Kidney (tissue), 22 donors: ENCODE data around the gene RNF11. TPM values are rescaled to one million over a fixed set of nuclear protein-coding genes. Genes with fewer than 3 reads are reported as not detected.
A peak's percentile ranks its signal among the peaks of the same experiment; 100 is the strongest.

Source experiments
- DNase-seq, 5 donors: peaks; one replicate each; pipeline ENCODE4 v3.0.0-alpha.2; 2013 to 2020
- FAIRE-seq: peaks from 2 replicates; lab custom pipeline; 2012; peaks lifted over from hg19 to GRCh38; lab: Jason Lieb, UNC
- H3K27ac ChIP-seq, 2 donors: one replicate each; pipeline ENCODE4 v1.7.0; 2013; ENCODE audit warnings: low read depth in 2 of 2, low read length in 2 of 2, inconsistent platforms in 1 of 2
- H3K27me3 ChIP-seq: one replicate; pipeline ENCODE4 v1.7.1; 2013; ENCODE audit warnings: low read length, inconsistent platforms; ENCODE audit not compliant: control insufficient read depth, insufficient read depth
- H3K36me3 ChIP-seq, 3 donors: one replicate each; pipeline versions ENCODE4 v1.7.0 to v1.7.1; 2013; ENCODE audit warnings: low read length in 3 of 3, control low read depth in 1 of 3, inconsistent platforms in 1 of 3; ENCODE audit not compliant: insufficient read depth in 3 of 3, control insufficient read depth in 2 of 3
- H3K4me1 ChIP-seq, 3 donors: one replicate each; pipeline versions ENCODE4 v1.7.0 to v1.7.1; 2013; ENCODE audit warnings: low read length in 3 of 3, inconsistent platforms in 1 of 3, low read depth in 1 of 3; ENCODE audit not compliant: control insufficient read depth in 2 of 3, insufficient read depth in 2 of 3
- H3K4me3 ChIP-seq, 3 donors: one replicate each; pipeline versions ENCODE4 v1.7.0 to v1.8.1; 2013; ENCODE audit warnings: low read length in 3 of 3, control low read depth in 1 of 3, inconsistent platforms in 1 of 3
- H3K9ac ChIP-seq, 3 donors: one replicate each; pipeline versions ENCODE4 v1.7.0 to v1.7.1; 2013; ENCODE audit warnings: low read length in 3 of 3, control low read depth in 1 of 3, inconsistent platforms in 1 of 3
- H3K9me3 ChIP-seq, 3 donors: one replicate each; pipeline versions ENCODE4 v1.7.0 to v1.7.1; 2013; ENCODE audit warnings: low read length in 3 of 3, control low read depth in 1 of 3, inconsistent platforms in 1 of 3; ENCODE audit not compliant: control insufficient read depth in 2 of 3, insufficient read depth in 1 of 3
- intact Hi-C: fragments of 100-400 bp; cut with DNase I; formaldehyde crosslinking; loops from one replicate; pipeline ENCODE4 v1.11.1; 2022
- long read RNA-seq, 10 donors: library from polyadenylated mRNA in 1 of 10; unstranded in 1 of 10; transcript quantifications; one replicate each; pipeline ENCODE4 v2.0.0 and lab custom pipeline, GENCODE V29; 2021 to 2026
- polyA plus RNA-seq: library from polyadenylated mRNA; stranded (reverse); fragments of 350-450 nt; fragmentation: Illumina TruSeq; extraction: RNeasy Lipid Tissue Mini Kit (QIAGEN cat#74804); gene quantifications from one replicate; pipeline ENCODE4 v1.2.3, GENCODE V29; 2014; ENCODE audit warnings: low read depth, low replicate concordance; ENCODE audit not compliant: insufficient read depth
- total RNA-seq: library from RNA; stranded (reverse); fragmentation: NEBNext Ultra II Directional; extraction: Animal tissue kit (Norgen Biotek cat#: 25700); gene quantifications from one replicate; pipeline ENCODE4 v1.2.1, GENCODE V29; 2021
- TF ChIP-seq, protein P1 (sequence below): IDR thresholded peaks from 3 replicates; pipeline ENCODE4 v1.5.1; 2012; ENCODE audit warnings: mild to moderate bottlenecking, moderate library complexity, borderline replicate concordance; ENCODE audit not compliant: insufficient read depth; ENCODE audit errors: extremely low read depth
- donor health status: control.
- donor health status: control.
- donor health status: control.
- donor health status: control.
- donor health status: control.
- donor health status: DM: yes; HTN: yes; CAD: no.
- donor health status: Normal renal cell carcinoma (clear cell type).

The RNF11 gene, protein sequence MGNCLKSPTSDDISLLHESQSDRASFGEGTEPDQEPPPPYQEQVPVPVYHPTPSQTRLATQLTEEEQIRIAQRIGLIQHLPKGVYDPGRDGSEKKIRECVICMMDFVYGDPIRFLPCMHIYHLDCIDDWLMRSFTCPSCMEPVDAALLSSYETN
- 105 TPM for total RNA-seq
- 62.5 TPM for polyA plus RNA-seq
- long read RNA-seq, donor 1, transcript RNF11-201 (3 exons, 3,084 nt), result major isoform, 45 of 55 reads
- long read RNA-seq, donor 1, partial matches to known transcripts, result 9 of 55 reads
- long read RNA-seq, donor 1, other reads (novel, unspliced or antisense), result 0 of 55 reads
- long read RNA-seq, donor 2, transcript RNF11-201 (3 exons, 3,084 nt), result major isoform, 37 of 56 reads
- long read RNA-seq, donor 2, partial matches to known transcripts, result 16 of 56 reads
- long read RNA-seq, donor 2, other reads (novel, unspliced or antisense), result 0 of 56 reads
- long read RNA-seq, donor 3, transcript RNF11-201 (3 exons, 3,084 nt), result major isoform, 47 of 85 reads
- long read RNA-seq, donor 3, partial matches to known transcripts, result 37 of 85 reads
- long read RNA-seq, donor 3, other reads (novel, unspliced or antisense), result 0 of 85 reads
- long read RNA-seq, donor 4, transcript RNF11-201 (3 exons, 3,084 nt), result major isoform, 42 of 43 reads
- long read RNA-seq, donor 4, partial matches to known transcripts, result 0 of 43 reads
- long read RNA-seq, donor 4, other reads (novel, unspliced or antisense), result 0 of 43 reads
- long read RNA-seq, donor 5, partial matches to known transcripts, result 0 of 2 reads
- long read RNA-seq, donor 5, other reads (novel, unspliced or antisense), result 0 of 2 reads
- long read RNA-seq, donor 6, transcript RNF11-201 (3 exons, 3,084 nt), result major isoform, 13 of 15 reads
- long read RNA-seq, donor 6, partial matches to known transcripts, result 0 of 15 reads
- long read RNA-seq, donor 6, other reads (novel, unspliced or antisense), result 0 of 15 reads
- long read RNA-seq, donor 7, transcript RNF11-201 (3 exons, 3,084 nt), result major isoform, 227 of 235 reads
- long read RNA-seq, donor 7, partial matches to known transcripts, result 0 of 235 reads
- long read RNA-seq, donor 7, other reads (novel, unspliced or antisense), result 6 of 235 reads
- long read RNA-seq, donor 8, transcript RNF11-201 (3 exons, 3,084 nt), result major isoform, 34 of 74 reads
- long read RNA-seq, donor 8, partial matches to known transcripts, result 39 of 74 reads
- long read RNA-seq, donor 8, other reads (novel, unspliced or antisense), result 0 of 74 reads
- long read RNA-seq, donor 9, transcript RNF11-201 (3 exons, 3,084 nt), result major isoform, 23 of 50 reads
- long read RNA-seq, donor 9, partial matches to known transcripts, result 26 of 50 reads
- long read RNA-seq, donor 9, other reads (novel, unspliced or antisense), result 0 of 50 reads
- long read RNA-seq, donor 10, transcript RNF11-201 (3 exons, 3,084 nt), result major isoform, 35 of 36 reads
- long read RNA-seq, donor 10, partial matches to known transcripts, result 0 of 36 reads
- long read RNA-seq, donor 10, other reads (novel, unspliced or antisense), result 0 of 36 reads

DNA sequence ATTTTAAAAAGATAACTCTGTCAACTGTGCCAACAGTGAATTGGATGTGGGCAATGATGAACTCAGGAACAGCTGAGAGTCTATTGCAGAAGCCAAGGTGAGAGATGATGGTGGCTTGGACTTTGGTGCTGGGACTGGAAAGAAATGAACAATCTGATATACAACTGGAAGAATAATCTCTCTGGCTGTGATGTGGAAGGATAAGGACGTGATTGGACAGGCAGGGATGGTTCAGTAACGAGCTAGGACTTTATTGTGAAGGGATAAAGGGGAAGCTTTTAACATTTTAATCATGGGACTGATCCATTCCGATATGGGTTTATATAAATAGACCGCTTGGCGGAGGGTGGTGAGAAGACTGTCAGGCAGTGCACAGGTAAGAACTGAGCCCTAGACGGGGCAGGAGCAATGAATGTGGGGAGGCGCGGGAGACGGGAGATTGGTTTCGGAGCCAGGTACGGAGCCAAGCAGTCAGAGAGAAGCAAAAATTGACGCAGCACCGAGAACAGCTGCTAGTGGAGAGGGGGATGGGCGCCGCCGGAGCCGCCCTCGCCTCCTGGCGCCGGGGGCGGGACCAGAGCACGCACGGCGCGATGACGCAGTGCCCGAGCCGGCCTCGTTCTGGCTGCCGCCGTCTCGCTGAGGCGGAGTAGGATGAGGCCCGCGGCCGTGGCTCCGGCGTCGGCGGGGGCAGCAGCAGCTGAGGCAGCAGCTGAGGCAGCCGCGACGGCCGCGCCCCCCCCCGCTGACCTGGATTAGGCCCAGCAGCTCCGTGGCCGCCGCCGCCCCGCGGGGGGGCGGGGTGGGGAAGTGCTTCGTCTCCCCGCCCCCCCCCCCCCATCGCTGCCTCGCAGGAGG, at the start of gene RNF11:
Gene RNF11 (plus strand): TSS at position 601 of the 858 bp plus-strand sequence. CDS start 484 bp downstream, outside the sequence.
- Histone ChIP-seq H3K27ac (peak within 1 kb of the TSS; percentile 95 to 97), H3K9ac (peak within 1 kb of the TSS; percentile 82 to 100 (median 98)), H3K4me1 (peaks cover 4 to 12% (median 8%) of the 10 kb centered on the region in 3 donors), H3K27me3 (no peaks in the 10 kb centered on the region), H3K4me3 (peak within 1 kb of the TSS; percentile 90 to 99 (median 99)), H3K36me3 (no peaks in the 10 kb centered on the region), H3K9me3 (no peaks in the 10 kb centered on the region)
- intact Hi-C loops, result no loop called here
- DNase-seq (peak; percentile 92 to 98 (median 96)), FAIRE-seq (no peak)
- TF ChIP-seq, protein P1, sequence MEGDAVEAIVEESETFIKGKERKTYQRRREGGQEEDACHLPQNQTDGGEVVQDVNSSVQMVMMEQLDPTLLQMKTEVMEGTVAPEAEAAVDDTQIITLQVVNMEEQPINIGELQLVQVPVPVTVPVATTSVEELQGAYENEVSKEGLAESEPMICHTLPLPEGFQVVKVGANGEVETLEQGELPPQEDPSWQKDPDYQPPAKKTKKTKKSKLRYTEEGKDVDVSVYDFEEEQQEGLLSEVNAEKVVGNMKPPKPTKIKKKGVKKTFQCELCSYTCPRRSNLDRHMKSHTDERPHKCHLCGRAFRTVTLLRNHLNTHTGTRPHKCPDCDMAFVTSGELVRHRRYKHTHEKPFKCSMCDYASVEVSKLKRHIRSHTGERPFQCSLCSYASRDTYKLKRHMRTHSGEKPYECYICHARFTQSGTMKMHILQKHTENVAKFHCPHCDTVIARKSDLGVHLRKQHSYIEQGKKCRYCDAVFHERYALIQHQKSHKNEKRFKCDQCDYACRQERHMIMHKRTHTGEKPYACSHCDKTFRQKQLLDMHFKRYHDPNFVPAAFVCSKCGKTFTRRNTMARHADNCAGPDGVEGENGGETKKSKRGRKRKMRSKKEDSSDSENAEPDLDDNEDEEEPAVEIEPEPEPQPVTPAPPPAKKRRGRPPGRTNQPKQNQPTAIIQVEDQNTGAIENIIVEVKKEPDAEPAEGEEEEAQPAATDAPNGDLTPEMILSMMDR, result no peak

DNA sequence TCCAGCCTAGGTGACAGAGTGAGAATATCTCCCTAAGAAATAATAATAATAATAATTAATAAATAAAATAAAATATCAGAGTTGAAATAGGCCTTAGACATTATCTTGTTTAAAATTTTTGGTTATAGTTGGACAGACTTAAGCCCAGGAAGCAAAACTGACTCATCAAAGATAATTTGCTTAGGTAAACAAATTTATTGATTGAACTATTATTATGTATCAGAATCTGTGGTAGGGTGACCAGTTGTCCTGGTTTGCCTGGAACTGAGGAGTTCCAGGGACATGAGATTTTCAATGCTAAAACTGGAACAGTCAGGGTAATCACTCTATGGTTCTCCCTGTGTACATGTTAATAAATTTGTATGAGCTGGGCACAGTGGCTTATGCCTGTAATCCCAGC, 47.8 kb upstream of the RNF11 start:
- H3K9me3 ChIP-seq, result no peaks in the 10 kb centered on the region
- H3K9ac ChIP-seq, result no peak overlapping the region
- H3K4me1 ChIP-seq, result no peaks in the 10 kb centered on the region
- no peak overlapping the region for H3K27ac ChIP-seq
- no peak overlapping the region for H3K4me3 ChIP-seq
- intact Hi-C loops, result no loop called here
- DNase-seq (no peak), FAIRE-seq (no peak)
- TF ChIP-seq, protein P1, result no peak
- no peaks in the 10 kb centered on the region for H3K36me3 ChIP-seq
- H3K27me3 ChIP-seq, result no peaks in the 10 kb centered on the region
